Muscle of back (tissue), 13 donors: Measurements from ENCODE around the gene SYAP1. TPM values are rescaled to one million over a fixed set of nuclear protein-coding genes. Genes with fewer than 3 reads are reported as not detected.
"Not testable (repeated sequence)": the region's sequence is repeated elsewhere in the genome, so short reads cannot be mapped to it uniquely, and the experiment has no call there.

Experiments used
- DNase-seq, 3 donors: peaks; one replicate each; pipeline versions ENCODE4 v3.0.0 to v3.0.0-alpha.2; 2013
- long read RNA-seq, 9 donors: transcript quantifications; one replicate each; lab custom pipeline, GENCODE V29; 2026
- polyA plus RNA-seq, 10 donors: library from polyadenylated mRNA; unstranded; fragments of 120-200 nt; gene quantifications; one replicate each; pipeline ENCODE4 v1.2.1, GENCODE V29; 2013; ENCODE audit not compliant: insufficient read length in 10 of 10

SYAP1 gene
- polyA plus RNA-seq = 10 to 100 TPM; 11.5 to 18.6 (median 15.1) TPM
- long read RNA-seq, donor 1, full-length matches to known transcripts = 8 of 8 reads
- long read RNA-seq, donor 1, partial matches to known transcripts = 0 of 8 reads
- long read RNA-seq, donor 1, other reads (novel, unspliced or antisense) = 0 of 8 reads
- long read RNA-seq, donor 2, full-length matches to known transcripts = 10 of 10 reads
- long read RNA-seq, donor 2, partial matches to known transcripts = 0 of 10 reads
- long read RNA-seq, donor 2, other reads (novel, unspliced or antisense) = 0 of 10 reads
- long read RNA-seq, donor 3 = 0 reads
- long read RNA-seq, donor 4, full-length matches to known transcripts = 4 of 4 reads
- long read RNA-seq, donor 4, partial matches to known transcripts = 0 of 4 reads
- long read RNA-seq, donor 4, other reads (novel, unspliced or antisense) = 0 of 4 reads
- long read RNA-seq, donor 5, full-length matches to known transcripts = 11 of 11 reads
- long read RNA-seq, donor 5, partial matches to known transcripts = 0 of 11 reads
- long read RNA-seq, donor 5, other reads (novel, unspliced or antisense) = 0 of 11 reads
- long read RNA-seq, donor 6, full-length matches to known transcripts = 18 of 18 reads
- long read RNA-seq, donor 6, partial matches to known transcripts = 0 of 18 reads
- long read RNA-seq, donor 6, other reads (novel, unspliced or antisense) = 0 of 18 reads
- long read RNA-seq, donor 7, full-length matches to known transcripts = 6 of 6 reads
- long read RNA-seq, donor 7, partial matches to known transcripts = 0 of 6 reads
- long read RNA-seq, donor 7, other reads (novel, unspliced or antisense) = 0 of 6 reads
- long read RNA-seq, donor 8, full-length matches to known transcripts = 8 of 8 reads
- long read RNA-seq, donor 8, partial matches to known transcripts = 0 of 8 reads
- long read RNA-seq, donor 8, other reads (novel, unspliced or antisense) = 0 of 8 reads
- long read RNA-seq, donor 9, full-length matches to known transcripts = 2 of 2 reads
- long read RNA-seq, donor 9, partial matches to known transcripts = 0 of 2 reads
- long read RNA-seq, donor 9, other reads (novel, unspliced or antisense) = 0 of 2 reads

DNA sequence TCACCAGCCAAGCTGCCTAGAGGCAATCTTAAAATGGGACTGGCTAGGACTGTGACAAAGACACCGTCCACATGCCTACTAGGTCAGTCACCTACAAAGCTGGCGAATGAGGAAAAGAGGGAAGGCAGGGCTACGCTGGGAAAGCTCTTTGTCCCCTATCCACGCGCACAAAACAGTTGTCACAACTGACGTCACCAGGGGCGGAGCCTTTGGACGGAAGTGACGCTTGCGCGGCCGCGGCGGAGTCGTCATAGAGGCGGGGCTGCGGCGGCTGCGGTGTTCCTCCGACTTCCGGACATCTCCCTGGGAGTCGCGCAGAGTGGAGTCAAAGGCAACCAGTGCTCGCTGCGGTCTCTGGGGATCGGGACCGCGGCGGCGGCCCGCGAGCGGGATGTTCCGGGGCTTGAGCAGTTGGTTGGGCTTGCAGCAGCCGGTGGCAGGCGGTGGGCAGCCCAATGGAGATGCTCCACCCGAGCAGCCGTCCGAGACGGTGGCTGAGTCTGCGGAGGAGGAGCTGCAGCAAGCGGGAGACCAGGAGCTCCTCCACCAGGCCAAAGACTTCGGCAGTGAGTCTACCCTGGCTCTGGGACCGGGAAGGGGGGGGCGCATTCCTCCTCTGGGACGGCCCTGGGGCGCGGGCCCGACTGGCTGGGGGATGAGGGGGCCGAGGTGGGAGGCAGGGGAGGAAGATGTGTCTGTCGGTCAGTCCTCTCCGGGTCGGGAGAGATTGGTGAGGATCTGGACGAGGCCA is at the start of gene SYAP1:
Gene SYAP1 (plus strand): TSS at position 279 of the 751 bp plus-strand sequence. CDS start 113 bp downstream, at position 392.
- DNase-seq = peak; percentile 95 to 98 (median 96)

GRCh38 chrX:16671005-16671404 is 48.4 kb upstream of the SYAP1 start:
- peak; percentile 33 to 56 (median 40) for DNase-seq

DNA sequence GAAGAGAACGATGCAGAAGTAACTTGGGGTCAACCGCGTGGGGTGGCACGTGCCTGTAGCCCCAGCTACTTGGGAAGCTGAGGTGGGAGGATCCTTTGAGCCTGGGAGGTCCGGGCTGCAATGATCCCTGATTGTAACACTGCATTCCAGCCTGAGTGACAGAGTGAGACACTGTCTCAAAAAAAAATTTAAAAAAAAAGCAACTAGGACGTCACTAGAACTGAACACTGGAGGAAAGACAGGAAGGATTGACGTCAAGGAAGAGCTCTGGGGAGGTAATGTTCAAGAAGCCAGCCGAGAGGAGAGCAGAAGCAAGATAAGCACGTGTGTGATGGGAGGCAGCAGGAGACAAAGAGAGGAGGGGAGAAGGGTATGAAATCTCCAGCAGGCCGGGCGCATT is 40.7 kb upstream of the SYAP1 start:
- DNase-seq = no peak

GRCh38 chrX:16683007-16683664 is 36.3 kb upstream of the SYAP1 start:
- DNase-seq = no peak

DNA sequence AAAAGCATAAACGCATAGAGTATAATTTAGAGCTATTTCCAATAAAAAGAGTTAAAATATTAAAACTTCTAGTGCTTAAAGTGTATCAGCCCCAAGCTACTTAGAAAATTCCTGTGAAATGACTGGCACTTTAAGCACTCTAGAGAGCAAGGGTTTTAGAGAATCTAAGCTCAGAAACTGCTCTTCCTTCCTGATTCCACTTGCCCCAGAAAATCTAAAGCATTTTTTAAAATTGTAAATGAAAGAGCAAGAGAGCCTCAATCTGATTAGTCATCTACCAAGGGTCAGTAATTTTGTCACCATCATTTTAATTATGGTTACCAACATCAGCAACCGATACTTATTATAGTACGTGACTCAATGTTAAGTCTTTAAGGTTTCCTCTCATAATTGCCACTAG is 31.9 kb upstream of the SYAP1 start:
- no peak for DNase-seq

GRCh38 chrX:16695079-16695676 is 24.2 kb upstream of the SYAP1 start:
- DNase-seq = peak in 2 of 3 donors; percentile 48 to 52

DNA sequence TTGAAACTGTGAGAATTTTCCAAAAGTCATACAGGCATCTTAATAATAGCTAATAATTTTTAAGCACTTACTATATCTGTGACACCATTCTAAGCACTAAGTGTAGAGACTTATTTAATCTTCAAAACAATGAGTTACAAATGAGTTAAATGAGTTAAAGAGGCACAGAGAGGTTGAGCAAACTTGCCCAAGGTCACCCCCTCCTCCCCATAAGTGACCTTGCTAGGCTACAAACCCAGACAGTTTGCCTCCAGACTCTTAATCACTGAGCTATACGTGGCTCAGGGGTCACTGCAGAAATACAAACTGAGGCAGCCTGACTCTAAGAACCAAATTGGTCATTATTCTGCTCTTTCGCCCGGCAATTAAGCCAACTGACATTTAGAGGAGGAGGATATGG is 22.5 kb upstream of the SYAP1 start:
- DNase-seq = no peak

DNA sequence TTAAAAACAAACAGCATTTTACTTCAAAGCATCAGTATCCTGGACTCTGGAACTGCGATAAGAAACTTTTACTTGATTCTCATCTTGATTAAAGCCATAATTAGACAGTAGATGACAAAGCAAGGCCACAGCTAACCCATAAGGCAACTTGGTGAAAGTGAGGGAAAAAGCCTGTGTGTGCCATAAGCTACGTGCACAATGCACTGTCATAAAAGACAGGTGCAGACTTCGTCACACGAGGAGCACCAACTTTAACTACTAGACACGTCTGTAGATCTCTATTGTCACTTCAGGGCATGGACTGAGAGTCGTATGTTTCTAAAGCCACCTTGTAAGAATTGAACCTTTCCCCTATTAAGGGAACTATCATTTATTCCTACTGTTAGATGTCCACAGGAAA is 20.0 kb upstream of the SYAP1 start:
- DNase-seq = no peak

GRCh38 chrX:16700734-16701133 is 18.7 kb upstream of the SYAP1 start:
- DNase-seq = no peak

GRCh38 chrX:16702700-16703599 is 16.5 kb upstream of the SYAP1 start:
- no peak for DNase-seq

DNA sequence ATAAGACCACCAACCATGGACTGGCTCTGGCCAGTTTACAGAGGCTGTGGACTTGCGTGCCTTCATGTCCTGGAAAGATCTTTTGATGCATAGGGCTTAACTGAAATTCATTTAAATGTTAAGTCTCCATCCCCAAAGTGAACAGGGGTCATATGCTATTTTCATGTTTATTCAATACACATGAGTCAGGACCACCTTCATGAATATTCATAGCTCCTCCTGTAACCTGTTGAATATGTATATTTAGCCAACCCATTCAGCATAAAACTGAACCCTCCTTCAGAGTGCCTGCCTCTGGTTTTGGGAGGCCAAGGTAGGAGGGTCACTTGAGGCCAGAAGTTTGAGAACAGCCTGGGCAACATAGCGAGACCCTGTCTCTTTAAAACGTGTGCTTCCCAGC is 14.0 kb upstream of the SYAP1 start:
- DNase-seq = no peak

- DNase-seq = no peak
These were observed 11.4 kb upstream of the SYAP1 start for GRCh38 chrX:16708016-16708415.

DNA sequence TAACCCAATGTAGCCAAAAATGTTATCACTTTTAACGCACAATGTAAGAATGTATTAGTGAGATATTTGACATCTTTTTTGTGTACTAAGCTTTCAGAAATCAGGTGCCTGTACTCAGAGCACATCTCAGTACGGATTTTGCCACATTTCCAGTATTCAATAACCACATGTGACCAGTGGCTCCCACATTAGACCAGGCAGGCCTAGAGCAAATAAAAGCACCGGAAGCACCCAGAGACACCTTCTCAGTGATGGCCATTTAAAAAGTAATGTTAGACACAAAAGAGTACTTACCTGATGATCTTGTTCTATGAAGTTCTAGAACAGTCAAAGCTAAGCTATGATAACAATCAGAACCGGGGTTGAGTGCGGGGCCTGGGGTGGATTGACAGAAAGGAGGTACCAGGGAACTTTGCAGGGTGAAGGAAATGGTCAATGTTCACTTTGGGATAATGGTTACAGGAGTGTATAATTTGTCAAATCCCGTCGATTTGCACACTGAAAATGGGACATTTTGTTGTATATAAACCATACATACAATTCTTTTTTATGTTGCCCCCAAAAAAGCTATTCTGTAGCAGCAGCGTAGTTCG is 8.1 kb upstream of the SYAP1 start:
- peak in 1 of 3 donors; percentile 12 for DNase-seq

DNA sequence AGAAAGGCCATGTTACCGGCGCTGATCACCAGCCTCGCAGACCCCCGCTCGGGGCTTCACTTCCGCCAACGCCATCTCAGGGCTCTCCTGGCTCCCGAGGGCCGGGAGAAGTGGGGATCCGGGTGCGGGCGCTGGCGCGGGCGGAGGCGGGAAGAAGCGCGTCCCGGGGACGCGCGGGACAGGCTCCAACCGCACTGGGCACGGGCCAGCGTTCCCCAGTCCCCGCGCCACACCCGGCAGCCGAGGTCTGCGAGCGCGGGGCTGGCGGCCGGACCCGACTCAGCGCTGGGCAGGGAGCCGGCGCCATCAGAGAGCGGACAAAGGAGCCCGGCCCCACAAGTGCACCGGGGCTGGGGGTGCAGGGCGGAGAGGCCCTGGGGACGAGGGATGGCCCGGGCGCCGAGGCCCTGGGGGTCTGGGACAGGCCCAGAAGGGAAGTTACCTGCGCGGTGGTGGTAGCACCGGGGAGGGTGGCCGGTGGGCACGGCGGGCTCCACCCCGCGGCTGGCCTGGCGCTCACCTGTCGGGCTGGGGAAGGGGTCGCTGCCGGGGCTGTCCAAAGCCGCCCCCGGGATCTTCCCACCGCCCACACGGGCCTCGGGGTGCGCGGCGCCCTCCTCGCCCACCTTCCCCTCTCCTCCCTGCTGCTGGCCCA is 7.4 kb upstream of the SYAP1 start:
- DNase-seq = peak in 2 of 3 donors; percentile 10 to 55

DNA sequence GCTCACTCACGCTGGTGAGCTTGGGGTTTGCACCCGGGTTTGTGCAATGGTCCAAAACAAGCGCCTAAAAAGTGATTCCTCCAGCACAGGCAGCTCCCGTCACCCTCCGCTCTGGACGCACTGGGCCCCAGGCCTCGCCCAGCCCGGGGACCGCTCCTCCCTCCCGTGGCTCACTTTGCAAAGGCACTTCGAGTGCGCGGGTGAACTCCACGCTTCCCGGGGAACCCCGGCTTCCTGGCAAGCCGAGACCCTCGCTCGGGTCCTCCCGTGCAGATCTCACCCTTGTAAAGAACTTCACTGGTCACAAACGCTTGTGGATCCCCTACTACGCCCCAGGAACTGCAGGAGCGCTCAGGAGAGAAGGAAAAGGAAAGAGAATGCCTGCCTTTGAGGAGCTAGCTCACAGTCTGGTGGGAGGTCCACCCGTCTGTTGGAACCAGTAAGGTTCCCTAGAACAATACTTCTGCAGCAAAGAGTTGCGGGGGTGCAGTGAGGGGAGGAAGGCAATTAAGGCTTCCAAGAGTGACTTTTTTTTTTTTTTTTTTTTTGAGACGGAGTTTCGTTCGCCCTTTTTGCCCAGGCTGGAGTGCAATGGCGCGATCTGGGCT is 6.8 kb upstream of the SYAP1 start, which contains the start of gene CTPS2:
Gene CTPS2 (minus strand): TSS at position 122 of the 608 bp plus-strand sequence. CDS start 9,767 bp downstream, outside the sequence.
- DNase-seq = peak; percentile 49 to 85 (median 53)

DNA sequence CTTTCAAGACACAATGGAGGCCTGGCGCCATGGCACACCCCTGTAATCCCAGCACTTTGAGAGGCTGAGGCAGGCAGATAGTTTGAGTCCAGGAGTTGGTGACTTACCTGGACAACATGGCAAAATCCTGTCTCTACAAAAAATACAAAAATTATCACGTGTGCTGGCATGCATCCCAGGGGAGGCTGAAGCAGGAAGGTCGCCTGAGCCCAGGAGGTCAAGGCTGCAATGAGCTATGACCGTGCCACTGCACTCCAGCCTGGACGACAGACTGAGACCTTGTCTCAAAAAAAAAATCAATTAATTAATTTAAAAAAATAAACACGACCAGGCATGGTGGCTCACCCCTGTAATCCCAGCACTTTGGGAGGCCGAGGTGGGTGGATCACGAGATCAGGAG is 4.9 kb upstream of the SYAP1 start:
- DNase-seq = no peak

DNA sequence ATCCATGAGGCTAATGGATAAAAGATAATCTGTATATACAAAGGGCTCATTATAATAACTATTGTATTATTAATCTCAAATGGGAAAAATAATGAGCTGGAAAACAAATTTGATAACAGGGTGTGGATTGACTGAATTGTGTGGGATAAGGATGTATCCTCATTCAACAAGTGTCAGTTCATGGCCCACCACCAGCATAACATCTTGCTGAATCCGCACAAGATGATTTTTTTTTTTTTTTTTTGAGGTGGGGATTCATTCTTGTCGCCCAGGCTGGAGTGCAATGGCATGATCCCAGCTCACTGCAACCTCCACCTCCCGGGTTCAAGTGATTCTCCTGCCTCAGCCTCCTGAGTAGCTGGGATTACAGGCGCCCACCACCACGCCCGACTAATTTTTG is 3.8 kb upstream of the SYAP1 start:
- not testable (repeated sequence) for DNase-seq

DNA sequence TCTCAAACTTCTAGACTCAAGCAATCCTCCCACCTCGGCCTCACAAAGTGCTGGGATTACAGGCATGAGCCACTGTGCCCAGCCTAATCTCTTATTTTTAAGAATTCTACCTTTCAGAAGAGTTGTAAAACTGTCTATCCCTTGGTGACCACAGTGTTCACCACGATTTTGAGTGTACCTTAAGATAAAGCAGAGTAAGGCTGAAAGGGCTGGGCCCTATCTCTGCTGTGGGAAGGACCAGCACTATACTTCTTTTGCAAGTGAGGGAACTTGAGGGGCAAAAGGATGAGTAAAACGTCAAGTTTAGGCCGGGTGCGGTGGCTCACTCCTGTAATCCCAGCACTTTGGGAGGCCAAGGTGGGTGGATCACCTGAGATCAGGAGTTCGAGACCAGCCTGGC is 3.0 kb upstream of the SYAP1 start:
- DNase-seq = not testable (repeated sequence)
